ENCODE measurements around the gene APOBEC3C.
"Not testable (repeated sequence)": the region's sequence is repeated elsewhere in the genome, so short reads cannot be mapped to it uniquely, and the experiment has no call there.

Gene APOBEC3C

GRCh38 chr22:39066442-39067276 is 52.6 kb downstream of the APOBEC3C start:
- not testable (repeated sequence) for DNase-seq

DNA sequence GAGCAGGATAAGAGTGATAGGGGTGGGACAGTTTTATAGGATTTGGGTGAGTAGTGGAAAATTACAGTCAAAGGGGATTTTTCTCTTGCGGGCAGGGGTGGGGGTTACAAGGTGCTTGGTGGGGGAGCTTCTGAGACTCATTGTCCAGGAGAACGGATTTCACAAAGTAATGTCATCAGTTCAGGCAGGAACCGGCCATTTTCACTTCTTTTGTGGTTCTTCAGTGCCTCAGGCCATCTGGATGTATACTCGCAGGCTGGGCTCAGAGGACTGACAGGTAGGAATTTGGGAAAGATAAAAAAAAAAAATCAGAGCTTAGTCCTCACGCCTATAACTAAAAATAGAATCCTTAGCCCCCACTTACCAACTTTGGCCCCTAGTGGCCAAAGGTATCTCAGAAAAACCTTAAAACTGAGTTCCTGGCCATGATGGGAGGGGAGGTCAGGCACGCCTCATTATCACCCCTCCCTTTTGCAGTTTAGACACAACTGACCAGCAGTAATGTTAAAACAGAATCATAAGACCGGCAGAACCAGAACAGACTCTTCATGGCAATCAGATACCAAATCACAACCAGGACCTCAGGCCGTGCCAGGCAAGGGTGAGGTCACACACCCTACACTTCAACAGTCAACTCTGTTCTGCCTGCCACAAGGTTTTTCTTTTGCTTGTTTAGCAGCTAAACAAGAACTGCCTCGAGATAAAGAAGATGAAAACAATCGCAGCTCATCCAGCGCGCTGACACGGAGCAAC is 54.2 kb downstream of the APOBEC3C start:
- DNase-seq = no peak
